B cell (primary cell): ENCODE data around the gene PA2G4. TPM values are rescaled to one million over a fixed set of nuclear protein-coding genes. Genes with fewer than 3 reads are reported as not detected.
A peak's percentile ranks its signal among the peaks of the same experiment; 100 is the strongest.

Source experiments
- ATAC-seq: fragments of 200-7000 bp; cut with Tn5 transposase; one replicate; pipeline ENCODE4 v1.10.0; 2021; ENCODE audit warnings: low read depth, mild to moderate bottlenecking, moderate number of reproducible peaks, moderate library complexity
- CTCF ChIA-PET: fragments of 350-600 bp; sonication (Branson Sonifier 250); formaldehyde crosslinking; loops from one replicate; lab custom pipeline; 2021; ENCODE audit warnings: antibody characterized with exemption, inconsistent platforms; lab: Charles Lee
- POLR2A ChIA-PET: fragments of 350-600 bp; sonication (Branson Sonifier 250); formaldehyde crosslinking; loops from one replicate; lab custom pipeline; 2021; ENCODE audit warnings: antibody characterized with exemption; lab: Charles Lee
- DNase-seq: peaks from one replicate; pipeline ENCODE4 v3.0.0; 2013
- H2AFZ ChIP-seq: 2 replicates; pipeline ENCODE4 v1.6.1; 2012; ENCODE audit warnings: mild to moderate bottlenecking, low read depth, low read length; ENCODE audit not compliant: insufficient read depth, poor library complexity, severe bottlenecking
- H3K27ac ChIP-seq, 2 donors: 1 replicate in 1 of 2; 2 replicates in 1 of 2; pipeline ENCODE4 v1.5.1; 2012 to 2013; ENCODE audit warnings: low read length in 2 of 2, mild to moderate bottlenecking in 2 of 2, moderate library complexity in 1 of 2
- H3K27me3 ChIP-seq, 4 experiments: fragments of 200-600 bp in 1 of 4; sonication (generic) in 1 of 4; replicated peaks in 1 of 4; 1 replicate in 2 of 4; 2 replicates in 2 of 4; pipeline versions ENCODE4 v1.6.1 to v1.7.0; 2013 to 2016; ENCODE audit warnings: low read length in 3 of 4, mild to moderate bottlenecking in 2 of 4, mixed read lengths in 1 of 4, moderate library complexity in 1 of 4; ENCODE audit not compliant: insufficient read depth in 4 of 4, control insufficient read depth in 3 of 4; ENCODE audit errors: control extremely low read depth in 1 of 4
- H3K36me3 ChIP-seq, 2 experiments: replicated peaks in 1 of 2; 1 replicate in 1 of 2; 2 replicates in 1 of 2; pipeline versions ENCODE4 v1.6.1 to v1.7.1; 2013; ENCODE audit warnings: low read length in 1 of 2; ENCODE audit not compliant: insufficient read depth in 2 of 2, control insufficient read depth in 1 of 2; ENCODE audit errors: control extremely low read depth in 1 of 2, extremely low read depth in 1 of 2
- H3K4me1 ChIP-seq, 2 donors: fragments of 200-600 bp in 1 of 2; sonication (generic) in 1 of 2; 1 replicate in 1 of 2; 2 replicates in 1 of 2; pipeline versions ENCODE4 v1.5.1 to v1.6.1; 2013 to 2017; ENCODE audit warnings: low read length in 2 of 2; ENCODE audit not compliant: control insufficient read depth in 2 of 2, insufficient read depth in 2 of 2
- H3K4me2 ChIP-seq: replicated peaks from 2 replicates; pipeline ENCODE3; 2012; ENCODE audit warnings: mild to moderate bottlenecking, low read depth, low read length; ENCODE audit not compliant: poor library complexity, severe bottlenecking
- H3K4me3 ChIP-seq, 5 experiments: fragments of 200-600 bp in 1 of 5; sonication (generic) in 1 of 5; 1 replicate in 3 of 5; 2 replicates in 2 of 5; pipeline versions ENCODE4 v1.5.1 to v1.7.0; 2011 to 2016; ENCODE audit warnings: low read length in 4 of 5, mild to moderate bottlenecking in 4 of 5, low read depth in 2 of 5, control low read depth in 1 of 5, moderate library complexity in 1 of 5; ENCODE audit not compliant: insufficient read depth in 1 of 5; ENCODE audit errors: control extremely low read depth in 1 of 5, extremely low read depth in 1 of 5
- H3K79me2 ChIP-seq: fragments of 200-600 bp; sonication (generic); one replicate; pipeline ENCODE4 v1.6.0; 2016; ENCODE audit warnings: low read length; ENCODE audit not compliant: control insufficient read depth, insufficient read depth
- H3K9ac ChIP-seq: fragments of 200-600 bp; sonication (generic); 2 replicates; pipeline ENCODE4 v1.6.1; 2017; ENCODE audit warnings: mild to moderate bottlenecking, low read length, moderate library complexity
- H3K9me3 ChIP-seq, 3 donors: one replicate each; pipeline versions ENCODE4 v1.6.1 to v1.7.1; 2013; ENCODE audit warnings: low read length in 2 of 3; ENCODE audit not compliant: control insufficient read depth in 2 of 3, insufficient read depth in 1 of 3; ENCODE audit errors: control extremely low read depth in 1 of 3
- H4K20me1 ChIP-seq: 2 replicates; pipeline ENCODE4 v1.6.0; 2012; ENCODE audit warnings: mild to moderate bottlenecking, low read length; ENCODE audit not compliant: insufficient read depth, control insufficient read depth, poor library complexity, severe bottlenecking
- H3K27ac Mint-ChIP-seq: one replicate; pipeline ENCODE4 v1.8.0; 2021; ENCODE audit warnings: mixed read lengths
- H3K27me3 Mint-ChIP-seq: one replicate; pipeline ENCODE4 v1.8.0; 2021; ENCODE audit warnings: mixed read lengths
- H3K4me1 Mint-ChIP-seq: one replicate; pipeline ENCODE4 v1.8.0; 2021; ENCODE audit warnings: mixed read lengths
- H3K4me3 Mint-ChIP-seq: one replicate; pipeline ENCODE4 v1.8.0; 2021; ENCODE audit warnings: mixed read lengths
- H3K9me3 Mint-ChIP-seq: one replicate; pipeline ENCODE4 v1.8.0; 2022; ENCODE audit warnings: mixed read lengths; ENCODE audit not compliant: insufficient read depth
- EZH2 ChIP-seq: IDR thresholded peaks from 2 replicates; pipeline ENCODE4 v1.6.1; 2012; ENCODE audit warnings: borderline replicate concordance, low read depth, mild to moderate bottlenecking, moderate library complexity, low read length; ENCODE audit not compliant: insufficient read depth, poor library complexity, severe bottlenecking
- WGBS: methylation state at CpG from one replicate; pipeline ENCODE4 v1.1.5; 2013; ENCODE audit warnings: missing lambda C conversion rate; ENCODE audit not compliant: insufficient coverage; 5-methylcytosine and 5-hydroxymethylcytosine counted together
- intact Hi-C: fragments of 100-400 bp; cut with micrococcal nuclease; formaldehyde crosslinking; loops from one replicate; pipeline ENCODE4 v1.10.0; 2022
- polyA plus RNA-seq: library from polyadenylated mRNA; depleted of rRNA; stranded (reverse); fragments of >200 nt; gene quantifications from 2 replicates; pipeline ENCODE4 v1.2.3, GENCODE V29; 2012
- total RNA-seq, 2 donors: library from RNA; stranded (reverse); fragments of 120-200 nt in 1 of 2; gene quantifications; 1 replicate in 1 of 2; 2 replicates in 1 of 2; pipeline versions ENCODE4 v1.2.3 to v1.2.4, GENCODE V29; 2013 to 2022
- TF ChIP-seq, protein P1 (sequence below): fragments of 200-600 bp; IDR thresholded peaks from one replicate; pipeline ENCODE4 v1.8.0; 2022; ENCODE audit warnings: antibody characterized with exemption, mild to moderate bottlenecking

PA2G4 gene
- total and polyA plus RNA-seq, 2 donors (not counting 1 experiment from before 2014, with no cell fraction given): 56.7 to 77.3 TPM

DNA sequence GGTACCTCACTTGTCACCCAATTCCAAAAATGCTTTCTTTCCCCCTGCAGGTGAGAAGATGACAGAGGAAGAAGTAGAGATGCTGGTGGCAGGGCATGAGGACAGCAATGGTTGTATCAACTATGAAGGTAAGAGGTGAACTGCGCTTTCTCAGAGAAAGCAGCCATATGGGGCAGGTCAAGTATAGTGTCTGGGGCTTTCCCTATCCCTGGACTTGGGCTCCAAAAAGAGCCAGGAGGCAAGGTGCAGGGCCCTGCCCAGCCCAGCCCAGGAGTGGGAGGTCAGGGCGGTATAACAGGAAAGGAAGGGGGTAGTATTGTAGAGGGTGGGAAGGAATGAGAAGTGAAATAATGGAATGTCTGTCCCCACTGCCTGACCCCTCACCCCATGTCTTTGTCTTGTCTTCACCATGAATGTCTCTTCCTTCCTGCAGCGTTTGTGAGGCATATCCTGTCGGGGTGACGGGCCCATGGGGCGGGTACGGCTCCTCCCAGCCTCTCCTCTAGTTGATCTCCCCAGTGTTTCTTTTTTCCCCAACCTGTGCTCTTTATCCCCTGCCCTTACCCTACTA lies 55.9 kb downstream of the PA2G4 start:
- no peaks in the 10 kb centered on the region for H3K27me3 Mint-ChIP-seq
- peak overlapping the region; percentile 97 for H3K27ac Mint-ChIP-seq
- peak overlapping the region; percentile 83 for H3K4me2 ChIP-seq
- peaks cover 20 to 38% of the 10 kb centered on the region in 2 donors for H3K4me1 ChIP-seq
- peaks cover 14% of the 10 kb centered on the region for H4K20me1 ChIP-seq
- intact Hi-C loops: no loop called here
- no peak overlapping the region for H2AFZ ChIP-seq
- H3K27ac ChIP-seq: peak overlapping the region; percentile 88 to 97
- ATAC-seq (no peak), DNase-seq (no peak)
- TF ChIP-seq, protein P1, sequence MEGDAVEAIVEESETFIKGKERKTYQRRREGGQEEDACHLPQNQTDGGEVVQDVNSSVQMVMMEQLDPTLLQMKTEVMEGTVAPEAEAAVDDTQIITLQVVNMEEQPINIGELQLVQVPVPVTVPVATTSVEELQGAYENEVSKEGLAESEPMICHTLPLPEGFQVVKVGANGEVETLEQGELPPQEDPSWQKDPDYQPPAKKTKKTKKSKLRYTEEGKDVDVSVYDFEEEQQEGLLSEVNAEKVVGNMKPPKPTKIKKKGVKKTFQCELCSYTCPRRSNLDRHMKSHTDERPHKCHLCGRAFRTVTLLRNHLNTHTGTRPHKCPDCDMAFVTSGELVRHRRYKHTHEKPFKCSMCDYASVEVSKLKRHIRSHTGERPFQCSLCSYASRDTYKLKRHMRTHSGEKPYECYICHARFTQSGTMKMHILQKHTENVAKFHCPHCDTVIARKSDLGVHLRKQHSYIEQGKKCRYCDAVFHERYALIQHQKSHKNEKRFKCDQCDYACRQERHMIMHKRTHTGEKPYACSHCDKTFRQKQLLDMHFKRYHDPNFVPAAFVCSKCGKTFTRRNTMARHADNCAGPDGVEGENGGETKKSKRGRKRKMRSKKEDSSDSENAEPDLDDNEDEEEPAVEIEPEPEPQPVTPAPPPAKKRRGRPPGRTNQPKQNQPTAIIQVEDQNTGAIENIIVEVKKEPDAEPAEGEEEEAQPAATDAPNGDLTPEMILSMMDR: no peak
- TF ChIP-seq EZH2: no peak
- H3K4me3 ChIP-seq: peak overlapping the region in 2 of 5 experiments; percentile 80 to 96
- peak overlapping the region; percentile 96 for H3K4me3 Mint-ChIP-seq
- WGBS: 83% methylated on average over 2 of the region's 7 CpGs
- H3K9me3 ChIP-seq: no peaks in the 10 kb centered on the region
- peak overlapping the region; percentile 89 for H3K9ac ChIP-seq
- H3K79me2 ChIP-seq: peaks cover 51% of the 10 kb centered on the region
- ChIA-PET POLR2A (interaction anchor here (1.0 to 4.1 kb wide), 3 partner anchors 29 to 33 kb away, joined by 4 to 44 read pairs (median 4); partner anchors contain the start of genes ESYT1 and SMARCC2), CTCF (interaction anchor here (0.8 to 3.4 kb wide), 8 partner anchors 28 to 234 kb away, joined by 3 to 24 read pairs (median 6); partner anchors contain the start of genes ANKRD52, ESYT1, SMARCC2 and ZC3H10)
- peaks cover 2 to 59% of the 10 kb centered on the region in 2 experiments for H3K36me3 ChIP-seq
- no peaks in the 10 kb centered on the region for H3K9me3 Mint-ChIP-seq
- H3K27me3 ChIP-seq: no peaks in the 10 kb centered on the region
- H3K4me1 Mint-ChIP-seq: peaks cover 41% of the 10 kb centered on the region
